ENCODE data around the gene MTMR1.

The MTMR1 gene

GRCh38 chrX:150772150-150772970, 79.2 kb downstream of the MTMR1 start:
- no peaks in the 10 kb centered on the region for H3K27me3 Mint-ChIP-seq
- no peaks in the 10 kb centered on the region for H3K9me3 Mint-ChIP-seq
- H3K36me3 Mint-ChIP-seq (ENCODE audit: low read depth) = no peaks in the 10 kb centered on the region
- peak; percentile 84 for ATAC-seq
- H3K27ac Mint-ChIP-seq = no peak overlapping the region
- H3K4me3 Mint-ChIP-seq = no peak overlapping the region
- H3K4me1 Mint-ChIP-seq = peaks cover 5% of the 10 kb centered on the region
- peak; percentile 80 for DNase-seq

GRCh38 chrX:150773117-150773516, 79.9 kb downstream of the MTMR1 start:
- DNase-seq = no peak
- H3K4me1 Mint-ChIP-seq = peaks cover under 1% of the 10 kb centered on the region
- H3K36me3 Mint-ChIP-seq (ENCODE audit: low read depth) = no peaks in the 10 kb centered on the region
- H3K9me3 Mint-ChIP-seq = no peaks in the 10 kb centered on the region
- H3K27me3 Mint-ChIP-seq = no peaks in the 10 kb centered on the region
- H3K27ac Mint-ChIP-seq = no peak overlapping the region
- no peak overlapping the region for H3K4me3 Mint-ChIP-seq
- ATAC-seq = no peak

GRCh38 chrX:150773634-150774033, 80.4 kb downstream of the MTMR1 start:
- DNase-seq (no peak), ATAC-seq (no peak)
- Mint-ChIP-seq H3K4me3 (no peak overlapping the region), H3K27ac (no peak overlapping the region), H3K36me3 (ENCODE audit: low read depth) (no peaks in the 10 kb centered on the region), H3K4me1 (no peaks in the 10 kb centered on the region), H3K9me3 (no peaks in the 10 kb centered on the region), H3K27me3 (no peaks in the 10 kb centered on the region)

GRCh38 chrX:150774798-150775568, 81.8 kb downstream of the MTMR1 start:
- Mint-ChIP-seq H3K27ac (no peak overlapping the region), H3K4me3 (no peak overlapping the region), H3K4me1 (peaks cover 4% of the 10 kb centered on the region), H3K9me3 (no peaks in the 10 kb centered on the region), H3K36me3 (ENCODE audit: low read depth) (no peaks in the 10 kb centered on the region), H3K27me3 (no peaks in the 10 kb centered on the region)
- ATAC-seq = no peak
- DNase-seq = no peak

- no peaks in the 10 kb centered on the region for H3K9me3 Mint-ChIP-seq
- ATAC-seq (no peak), DNase-seq (no peak)
- H3K4me1 Mint-ChIP-seq = peaks cover 4% of the 10 kb centered on the region
- no peak overlapping the region for H3K27ac Mint-ChIP-seq
- H3K36me3 Mint-ChIP-seq (ENCODE audit: low read depth) = no peaks in the 10 kb centered on the region
- no peak overlapping the region for H3K4me3 Mint-ChIP-seq
- H3K27me3 Mint-ChIP-seq = no peaks in the 10 kb centered on the region
Measured at GRCh38 chrX:150775569-150776350, 82.6 kb downstream of the MTMR1 start.

GRCh38 chrX:150777328-150777992, 84.3 kb downstream of the MTMR1 start:
- no peaks in the 10 kb centered on the region for H3K27me3 Mint-ChIP-seq

GRCh38 chrX:150779385-150779784, 86.2 kb downstream of the MTMR1 start:
- ATAC-seq (no peak), DNase-seq (no peak)
- no peaks in the 10 kb centered on the region for H3K36me3 Mint-ChIP-seq (ENCODE audit: low read depth)
- H3K9me3 Mint-ChIP-seq = no peaks in the 10 kb centered on the region
- H3K4me1 Mint-ChIP-seq = peaks cover 4% of the 10 kb centered on the region
- H3K27me3 Mint-ChIP-seq = no peaks in the 10 kb centered on the region
- H3K27ac Mint-ChIP-seq = no peak overlapping the region
- no peak overlapping the region for H3K4me3 Mint-ChIP-seq

More at GRCh38 chrX:150777328-150777992, 84.3 kb downstream of the MTMR1 start:
- ATAC-seq (no peak), DNase-seq (no peak)
- no peak overlapping the region for H3K27ac Mint-ChIP-seq
- no peaks in the 10 kb centered on the region for H3K36me3 Mint-ChIP-seq (ENCODE audit: low read depth)
- H3K4me3 Mint-ChIP-seq = no peak overlapping the region
- H3K4me1 Mint-ChIP-seq = peaks cover 4% of the 10 kb centered on the region
- no peaks in the 10 kb centered on the region for H3K9me3 Mint-ChIP-seq

- Mint-ChIP-seq H3K4me1 (peaks cover 4% of the 10 kb centered on the region), H3K9me3 (no peaks in the 10 kb centered on the region), H3K36me3 (ENCODE audit: low read depth) (no peaks in the 10 kb centered on the region), H3K27me3 (no peaks in the 10 kb centered on the region), H3K27ac (no peak overlapping the region), H3K4me3 (no peak overlapping the region)
- DNase-seq (no peak), ATAC-seq (no peak)
Measured at GRCh38 chrX:150781677-150782076, 88.5 kb downstream of the MTMR1 start.

- ATAC-seq = peak; percentile 15
Measured at GRCh38 chrX:150790021-150790420, 96.8 kb downstream of the MTMR1 start.

GRCh38 chrX:150792949-150793527, 99.8 kb downstream of the MTMR1 start:
- no peaks in the 10 kb centered on the region for H3K9me3 Mint-ChIP-seq
- DNase-seq = no peak
- peaks cover 31% of the 10 kb centered on the region for H3K36me3 Mint-ChIP-seq (ENCODE audit: low read depth)
- H3K4me3 Mint-ChIP-seq = no peak overlapping the region
- peaks cover 2% of the 10 kb centered on the region for H3K4me1 Mint-ChIP-seq
- H3K27me3 Mint-ChIP-seq = no peaks in the 10 kb centered on the region
- no peak overlapping the region for H3K27ac Mint-ChIP-seq
- ATAC-seq = no peak

More at GRCh38 chrX:150790021-150790420, 96.8 kb downstream of the MTMR1 start:
- Mint-ChIP-seq H3K4me3 (no peak overlapping the region), H3K9me3 (no peaks in the 10 kb centered on the region), H3K27ac (no peak overlapping the region), H3K36me3 (ENCODE audit: low read depth) (peaks cover 27% of the 10 kb centered on the region), H3K4me1 (peaks cover 2% of the 10 kb centered on the region), H3K27me3 (no peaks in the 10 kb centered on the region)
- no peak for DNase-seq

- DNase-seq (no peak), ATAC-seq (no peak)
- Mint-ChIP-seq H3K36me3 (ENCODE audit: low read depth) (peaks cover 17% of the 10 kb centered on the region), H3K27ac (no peak overlapping the region), H3K9me3 (peaks cover 4% of the 10 kb centered on the region), H3K27me3 (no peaks in the 10 kb centered on the region), H3K4me3 (no peak overlapping the region), H3K4me1 (no peaks in the 10 kb centered on the region)
Measured at GRCh38 chrX:150805736-150806135, 112.5 kb downstream of the MTMR1 start.

GRCh38 chrX:150806827-150807226, 113.6 kb downstream of the MTMR1 start:
- Mint-ChIP-seq H3K4me1 (peaks cover 2% of the 10 kb centered on the region), H3K36me3 (ENCODE audit: low read depth) (peaks cover 17% of the 10 kb centered on the region), H3K27ac (no peak overlapping the region), H3K4me3 (no peak overlapping the region), H3K27me3 (no peaks in the 10 kb centered on the region), H3K9me3 (peaks cover 4% of the 10 kb centered on the region)
- no peak for DNase-seq
- no peak for ATAC-seq

- H3K4me1 Mint-ChIP-seq = peaks cover 16% of the 10 kb centered on the region
- H3K27me3 Mint-ChIP-seq = no peaks in the 10 kb centered on the region
- ATAC-seq (peak; percentile 63), DNase-seq (no peak)
- H3K4me3 Mint-ChIP-seq = no peak overlapping the region
- peaks cover 14% of the 10 kb centered on the region for H3K9me3 Mint-ChIP-seq
- peaks cover 29% of the 10 kb centered on the region for H3K36me3 Mint-ChIP-seq (ENCODE audit: low read depth)
- peak overlapping the region; percentile 77 for H3K27ac Mint-ChIP-seq
Measured at GRCh38 chrX:150813922-150814321, 120.7 kb downstream of the MTMR1 start.
